Esophagus squamous epithelium (tissue), 5 donors: Measurements from ENCODE around the gene NKD1. TPM values are rescaled to one million over a fixed set of nuclear protein-coding genes. Genes with fewer than 3 reads are reported as not detected.
A peak's percentile ranks its signal among the peaks of the same experiment; 100 is the strongest.

ENCODE experiments used
- DNase-seq: peaks from one replicate; lab custom pipeline; 2025; lab: John Stamatoyannopoulos, UW
- H3K27ac ChIP-seq, 4 donors: fragments of 200-600 bp; sonication (generic); one replicate each; pipeline ENCODE4 v1.5.1; 2016 to 2019; ENCODE audit warnings: mild to moderate bottlenecking in 1 of 4
- H3K27me3 ChIP-seq, 4 donors: fragments of 200-600 bp; sonication (generic); 1 replicate in 3 of 4; 2 replicates in 1 of 4; pipeline versions ENCODE4 v1.5.1 to v1.6.0; 2017 to 2021; ENCODE audit warnings: antibody characterized with exemption in 1 of 4
- H3K36me3 ChIP-seq, 3 donors: fragments of 200-600 bp; sonication (generic); one replicate each; pipeline ENCODE4 v1.5.1; 2016 to 2019
- H3K4me1 ChIP-seq, 3 donors: fragments of 200-600 bp; sonication (generic); one replicate each; pipeline ENCODE4 v1.5.1; 2017 to 2019
- H3K4me3 ChIP-seq, 4 donors: fragments of 200-600 bp; sonication (generic); 1 replicate in 3 of 4; 2 replicates in 1 of 4; pipeline ENCODE4 v1.5.1; 2016 to 2019; ENCODE audit warnings: mild to moderate bottlenecking in 2 of 4, moderate library complexity in 1 of 4
- H3K9me3 ChIP-seq, 3 donors: fragments of 200-600 bp; sonication (generic); one replicate each; pipeline ENCODE4 v1.5.1; 2016 to 2019
- CTCF ChIP-seq, 6 experiments: fragments of 450-650 bp in 4 of 6; fragments of 200-600 bp in 2 of 6; sonication (generic) in 2 of 6; IDR thresholded peaks; one replicate each; pipeline ENCODE4 v1.5.1; 2016 to 2019; ENCODE audit warnings: antibody characterized with exemption in 6 of 6, mild to moderate bottlenecking in 4 of 6, moderate library complexity in 4 of 6
- POLR2A ChIP-seq, 4 donors: fragments of 450-650 bp; IDR thresholded peaks; one replicate each; pipeline ENCODE4 v1.6.1; 2017; ENCODE audit warnings: antibody characterized with exemption in 4 of 4, mild to moderate bottlenecking in 4 of 4, moderate library complexity in 3 of 4
- WGBS, 2 donors: methylation state at CpG; one replicate each; pipeline ENCODE4 v1.1.5; 2018; 5-methylcytosine and 5-hydroxymethylcytosine counted together
- intact Hi-C: fragments of 100-400 bp; cut with DNase I; formaldehyde crosslinking; loops from one replicate; pipeline ENCODE4 v1.15.0; 2022
- total RNA-seq, 4 donors: library from RNA; depleted of rRNA; stranded (reverse); fragments of >200 nt; gene quantifications; one replicate each; pipeline ENCODE4 v1.1.0, GENCODE V29; 2016
- donor health status: DM: yes; HTN: yes; CAD: no.

NKD1 gene
- total RNA-seq, 4 donors from 2014 or later, result 1.1 to 10.5 (median 3.1) TPM

GRCh38 chr16:50530277-50531236 lies 17.6 kb upstream of the NKD1 start:
- Histone ChIP-seq H3K36me3 (no peaks in the 10 kb centered on the region), H3K27ac (peak overlapping the region in 1 of 4 donors; percentile 17), H3K9me3 (peaks cover 0 to 14% (median 7%) of the 10 kb centered on the region in 3 donors), H3K27me3 (peaks cover 0 to 16% (median 0%) of the 10 kb centered on the region in 4 donors), H3K4me3 (no peak overlapping the region), H3K4me1 (peaks cover 0 to 12% (median 0%) of the 10 kb centered on the region in 3 donors)
- DNase-seq, result no peak
- TF ChIP-seq CTCF (IDR thresholded peaks at IDR 0.05), result no peak
- TF ChIP-seq POLR2A (IDR thresholded peaks at IDR 0.05), result no peak
- intact Hi-C loops, result no loop called here
- whole genome bisulfite sequencing, 2 donors, result 41 to 53% methylated on average over 13 of the region's 13 CpGs

- 91 to 100% methylated on average over 2 of the region's 2 CpGs for WGBS, 2 donors
- TF ChIP-seq CTCF (IDR thresholded peaks at IDR 0.05) (no peak), POLR2A (IDR thresholded peaks at IDR 0.05) (no peak)
- no peak for DNase-seq
Observed at GRCh38 chr16:50531359-50531758, 16.8 kb upstream of the NKD1 start.

GRCh38 chr16:50531901-50532300 lies 16.3 kb upstream of the NKD1 start:
- H3K27ac ChIP-seq, result no peak overlapping the region
- H3K36me3 ChIP-seq, result no peaks in the 10 kb centered on the region
- peaks cover 0 to 14% (median 7%) of the 10 kb centered on the region in 3 donors for H3K9me3 ChIP-seq
- intact Hi-C loops, result no loop called here
- H3K4me3 ChIP-seq, result no peak overlapping the region
- H3K27me3 ChIP-seq, result peaks cover 0 to 13% (median 0%) of the 10 kb centered on the region in 4 donors
- WGBS, 2 donors, result 83 to 94% methylated on average over 2 to 3 of the region's 3 CpGs
- TF ChIP-seq CTCF (IDR thresholded peaks at IDR 0.05) (no peak), POLR2A (IDR thresholded peaks at IDR 0.05) (no peak)
- no peak for DNase-seq
- peaks cover 0 to 12% (median 0%) of the 10 kb centered on the region in 3 donors for H3K4me1 ChIP-seq

More at GRCh38 chr16:50531359-50531758, 16.8 kb upstream of the NKD1 start:
- Histone ChIP-seq H3K27ac (no peak overlapping the region), H3K27me3 (peaks cover 0 to 17% (median 0%) of the 10 kb centered on the region in 4 donors), H3K4me3 (no peak overlapping the region), H3K36me3 (no peaks in the 10 kb centered on the region), H3K4me1 (peaks cover 0 to 12% (median 0%) of the 10 kb centered on the region in 3 donors), H3K9me3 (peaks cover 0 to 14% (median 7%) of the 10 kb centered on the region in 3 donors)
- intact Hi-C loops, result no loop called here

- H3K9me3 ChIP-seq, result peaks cover 0 to 14% (median 7%) of the 10 kb centered on the region in 3 donors
- TF ChIP-seq CTCF (IDR thresholded peaks at IDR 0.05) (no peak), POLR2A (IDR thresholded peaks at IDR 0.05) (no peak)
- WGBS, 2 donors, result 94 to 96% methylated on average over 4 to 6 of the region's 6 CpGs
- H3K27me3 ChIP-seq, result peaks cover 0 to 13% (median 0%) of the 10 kb centered on the region in 4 donors
- H3K36me3 ChIP-seq, result no peaks in the 10 kb centered on the region
- DNase-seq, result no peak
- intact Hi-C loops, result no loop called here
- no peak overlapping the region for H3K27ac ChIP-seq
- H3K4me3 ChIP-seq, result no peak overlapping the region
- peaks cover 0 to 12% (median 0%) of the 10 kb centered on the region in 3 donors for H3K4me1 ChIP-seq
Observed at GRCh38 chr16:50532576-50532975, 15.6 kb upstream of the NKD1 start.

GRCh38 chr16:50533317-50533716 lies 14.9 kb upstream of the NKD1 start:
- 90% methylated on average over 2 of the region's 4 CpGs for WGBS, 2 donors
- H3K27me3 ChIP-seq, result peaks cover 0 to 14% (median 0%) of the 10 kb centered on the region in 4 donors
- H3K4me1 ChIP-seq, result peaks cover 0 to 12% (median 0%) of the 10 kb centered on the region in 3 donors
- DNase-seq, result no peak
- no peak overlapping the region for H3K4me3 ChIP-seq
- intact Hi-C loops, result no loop called here
- TF ChIP-seq POLR2A (IDR thresholded peaks at IDR 0.05) (no peak), CTCF (IDR thresholded peaks at IDR 0.05) (no peak)
- no peaks in the 10 kb centered on the region for H3K36me3 ChIP-seq
- no peak overlapping the region for H3K27ac ChIP-seq
- H3K9me3 ChIP-seq, result peaks cover 0 to 14% (median 7%) of the 10 kb centered on the region in 3 donors
